ENCODE measurements around the gene TRMT5. TPM values are rescaled to one million over a fixed set of nuclear protein-coding genes. Genes with fewer than 3 reads are reported as not detected.

Gene TRMT5
- total and polyA plus RNA-seq, 2 donors (not counting 1 experiment from before 2014, with no cell fraction given), result 1.0 to 6.1 TPM

GRCh38 chr14:60968099-60968498 lies 12.8 kb downstream of the TRMT5 start:
- Histone ChIP-seq H3K9ac (ENCODE audit: low read length) (no peak overlapping the region), H2AFZ (ENCODE audit: insufficient read depth, low read depth, low read length, poor library complexity, severe bottlenecking) (no peak overlapping the region), H3K4me1 (ENCODE audit: control insufficient read depth in 2 of 2, insufficient read depth in 2 of 2, low read length in 2 of 2) (no peaks in the 10 kb centered on the region), H4K20me1 (ENCODE audit: control insufficient read depth, insufficient read depth, low read length, poor library complexity, severe bottlenecking) (no peaks in the 10 kb centered on the region), H3K27ac (ENCODE audit: low read length in 2 of 2) (no peak overlapping the region), H3K9me3 (ENCODE audit: control extremely low read depth in 1 of 3, control insufficient read depth in 2 of 3, insufficient read depth in 1 of 3, low read length in 2 of 3) (peaks cover 0 to 1% (median 0%) of the 10 kb centered on the region in 3 donors), H3K4me3 (ENCODE audit: control extremely low read depth in 1 of 5, extremely low read depth in 1 of 5, insufficient read depth in 1 of 5, low read depth in 2 of 5, low read length in 4 of 5) (no peak overlapping the region), H3K4me2 (replicated peaks; ENCODE audit: low read depth, low read length, poor library complexity, severe bottlenecking) (no peak overlapping the region), H3K79me2 (ENCODE audit: control insufficient read depth, insufficient read depth, low read length) (no peaks in the 10 kb centered on the region), H3K36me3 (replicated peaks in 1 of 2; ENCODE audit: control extremely low read depth in 1 of 2, control insufficient read depth in 1 of 2, extremely low read depth in 1 of 2, insufficient read depth in 2 of 2, low read length in 1 of 2) (peaks cover 0 to 3% of the 10 kb centered on the region in 2 experiments), H3K27me3 (replicated peaks in 1 of 4; ENCODE audit: control extremely low read depth in 1 of 4, control insufficient read depth in 3 of 4, insufficient read depth in 4 of 4, low read length in 3 of 4) (no peaks in the 10 kb centered on the region)
- no peak for ATAC-seq (ENCODE audit: low read depth)
- Mint-ChIP-seq H3K4me1 (peaks cover 3% of the 10 kb centered on the region), H3K4me3 (no peak overlapping the region), H3K9me3 (ENCODE audit: insufficient read depth) (no peaks in the 10 kb centered on the region), H3K27ac (no peak overlapping the region), H3K27me3 (no peaks in the 10 kb centered on the region)
- CTCF ChIA-PET, result no interaction called here
- TF ChIP-seq CTCF (IDR thresholded peaks at IDR 0.05) (no peak), EZH2 (IDR thresholded peaks at IDR 0.05; ENCODE audit: borderline replicate concordance, insufficient read depth, low read depth, low read length, poor library complexity, severe bottlenecking) (no peak)
- intact Hi-C loops (cut with micrococcal nuclease), result no loop called here
- no CpG with 5 or more reads among the region's 1 CpG for WGBS (ENCODE audit: insufficient coverage)
- POLR2A ChIA-PET, result no interaction called here
- DNase-seq, result no peak

- Histone ChIP-seq H3K4me2 (replicated peaks; ENCODE audit: low read depth, low read length, poor library complexity, severe bottlenecking) (no peak overlapping the region), H3K4me1 (ENCODE audit: control insufficient read depth in 2 of 2, insufficient read depth in 2 of 2, low read length in 2 of 2) (no peaks in the 10 kb centered on the region), H3K9me3 (ENCODE audit: control extremely low read depth in 1 of 3, control insufficient read depth in 2 of 3, insufficient read depth in 1 of 3, low read length in 2 of 3) (no peaks in the 10 kb centered on the region), H3K9ac (ENCODE audit: low read length) (no peak overlapping the region), H3K4me3 (ENCODE audit: control extremely low read depth in 1 of 5, extremely low read depth in 1 of 5, insufficient read depth in 1 of 5, low read depth in 2 of 5, low read length in 4 of 5) (no peak overlapping the region), H3K79me2 (ENCODE audit: control insufficient read depth, insufficient read depth, low read length) (no peaks in the 10 kb centered on the region), H3K27me3 (replicated peaks in 1 of 4; ENCODE audit: control extremely low read depth in 1 of 4, control insufficient read depth in 3 of 4, insufficient read depth in 4 of 4, low read length in 3 of 4) (no peaks in the 10 kb centered on the region), H4K20me1 (ENCODE audit: control insufficient read depth, insufficient read depth, low read length, poor library complexity, severe bottlenecking) (no peaks in the 10 kb centered on the region), H3K36me3 (replicated peaks in 1 of 2; ENCODE audit: control extremely low read depth in 1 of 2, control insufficient read depth in 1 of 2, extremely low read depth in 1 of 2, insufficient read depth in 2 of 2, low read length in 1 of 2) (peaks cover 0 to 3% of the 10 kb centered on the region in 2 experiments), H3K27ac (ENCODE audit: low read length in 2 of 2) (no peak overlapping the region), H2AFZ (ENCODE audit: insufficient read depth, low read depth, low read length, poor library complexity, severe bottlenecking) (no peak overlapping the region)
- Mint-ChIP-seq H3K9me3 (ENCODE audit: insufficient read depth) (peaks cover 3% of the 10 kb centered on the region), H3K4me1 (peaks cover 3% of the 10 kb centered on the region), H3K4me3 (no peak overlapping the region), H3K27me3 (no peaks in the 10 kb centered on the region), H3K27ac (no peak overlapping the region)
- ATAC-seq (ENCODE audit: low read depth) (no peak), DNase-seq (no peak)
- POLR2A ChIA-PET, result no interaction called here
- TF ChIP-seq CTCF (IDR thresholded peaks at IDR 0.05), result no peak
- TF ChIP-seq EZH2 (IDR thresholded peaks at IDR 0.05; ENCODE audit: borderline replicate concordance, insufficient read depth, low read depth, low read length, poor library complexity, severe bottlenecking), result no peak
- CTCF ChIA-PET, result no interaction called here
- intact Hi-C loops (cut with micrococcal nuclease), result no loop called here
These were observed 15.5 kb downstream of the TRMT5 start for GRCh38 chr14:60965402-60965801.

All from B cell (primary cell).